Measurements from ENCODE around the gene TMED8.
"Not testable (repeated sequence)": the region's sequence is repeated elsewhere in the genome, so short reads cannot be mapped to it uniquely, and the experiment has no call there.

The TMED8 gene

DNA sequence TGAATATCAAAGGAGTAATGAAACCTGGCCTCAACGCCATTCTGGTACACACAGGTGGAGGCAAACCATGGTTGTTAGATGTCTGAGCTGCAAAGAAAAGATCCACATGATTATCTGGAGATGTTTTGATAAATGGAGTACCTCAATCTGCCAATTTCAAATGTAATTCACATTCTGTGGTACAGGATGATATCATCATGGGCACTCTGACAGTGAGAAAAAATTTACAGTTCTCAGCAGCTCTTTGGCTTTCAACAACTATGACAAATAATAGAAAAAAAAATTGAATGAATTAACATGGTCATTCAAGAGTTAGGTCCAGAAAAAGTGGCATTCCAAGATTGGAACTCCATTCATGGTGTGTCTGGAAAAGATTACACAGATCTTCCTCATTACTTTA lies 17.3 kb downstream of the TMED8 start:
- DNase-seq = no peak

DNA sequence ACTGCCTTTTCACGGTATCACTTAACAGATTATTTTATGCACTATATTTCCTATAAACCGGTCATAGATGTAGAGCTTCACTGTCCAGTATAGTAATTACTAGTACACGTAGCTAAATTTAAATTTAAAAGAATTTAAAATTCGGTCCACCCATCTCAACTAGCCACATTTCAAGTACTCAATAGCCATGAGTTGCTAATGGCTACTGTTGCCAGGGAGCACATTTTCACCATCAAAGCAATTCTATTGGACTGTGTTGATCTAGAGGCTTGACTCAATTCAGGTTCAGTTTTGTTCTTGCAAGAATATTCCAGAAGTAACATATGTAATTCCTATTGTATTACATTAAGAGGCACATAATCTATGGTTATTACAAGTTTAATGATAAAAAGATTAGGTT lies 20.0 kb downstream of the TMED8 start:
- DNase-seq = no peak

DNA sequence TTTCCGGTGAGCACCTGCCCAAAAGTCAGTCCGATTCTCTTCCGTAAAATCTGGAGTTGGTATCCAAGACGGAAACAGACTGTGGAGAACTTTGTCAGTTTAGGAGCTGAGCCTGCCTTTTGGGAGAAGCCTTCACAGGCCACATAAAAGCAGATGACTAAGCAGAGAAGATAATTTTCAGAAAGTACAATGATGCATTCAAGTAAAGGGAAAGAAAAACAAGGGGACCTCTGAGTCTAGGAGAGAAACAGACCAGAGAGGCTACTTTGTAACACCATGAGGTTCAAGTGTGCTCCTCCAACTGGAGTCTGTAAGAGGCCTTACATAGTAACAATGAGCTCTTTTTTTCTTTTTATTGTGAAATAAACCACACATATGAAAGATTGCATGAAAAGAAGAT lies 21.1 kb downstream of the TMED8 start:
- DNase-seq = no peak

DNA sequence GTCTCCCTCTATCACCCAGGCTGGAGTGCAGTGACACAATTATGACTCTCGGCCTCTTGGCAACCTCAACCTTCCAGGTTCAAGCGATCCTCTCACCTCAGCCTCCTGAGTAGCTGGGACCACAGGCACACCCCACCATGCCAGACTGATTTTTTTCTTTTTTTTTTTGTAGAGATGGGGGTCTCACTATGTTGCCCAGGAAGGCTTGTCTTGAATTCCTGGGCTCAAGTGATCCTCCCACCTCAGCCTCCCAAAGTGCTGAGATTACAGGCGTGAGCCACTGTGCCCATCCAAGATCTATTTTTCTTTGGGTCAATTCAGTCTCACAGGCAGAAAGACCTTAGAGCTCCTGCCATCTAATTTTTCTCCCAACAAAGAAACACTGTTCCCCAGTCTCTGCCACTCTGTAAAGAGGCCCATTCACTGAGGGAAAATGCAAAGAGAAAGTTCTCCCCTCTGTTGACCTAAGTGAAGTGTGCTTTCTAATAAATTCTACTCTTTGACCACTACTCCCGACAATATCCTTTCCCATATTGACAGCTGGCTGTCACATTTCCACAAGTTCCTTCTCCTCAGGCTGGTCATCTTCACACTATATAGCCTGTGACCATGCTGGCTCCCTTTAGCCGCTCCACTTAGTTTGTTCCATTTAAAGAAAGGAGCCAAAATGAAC lies 23.3 kb downstream of the TMED8 start:
- DNase-seq = no peak

- DNase-seq = no peak
Measured at GRCh38 chr14:77347751-77348150, 29.1 kb downstream of the TMED8 start.

DNA sequence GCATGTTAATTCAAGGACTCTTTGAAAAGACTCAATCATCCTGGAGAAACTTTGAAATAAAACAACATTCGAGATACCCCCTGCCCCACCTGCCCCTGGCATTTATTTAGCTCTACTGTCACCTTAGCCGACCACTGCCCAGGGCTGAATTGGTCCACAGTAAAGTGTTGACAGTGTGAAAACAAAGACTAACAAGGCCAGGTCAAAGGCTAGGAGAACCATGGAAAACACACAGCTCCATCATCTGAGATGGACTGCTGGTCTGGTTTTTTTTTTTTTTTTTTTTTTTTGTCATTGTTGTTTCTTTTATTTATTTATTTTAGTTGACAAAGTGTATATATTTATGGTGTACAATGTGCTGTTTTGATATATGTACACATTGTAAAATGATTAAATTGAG lies 30.4 kb downstream of the TMED8 start:
- no peak for DNase-seq

DNA sequence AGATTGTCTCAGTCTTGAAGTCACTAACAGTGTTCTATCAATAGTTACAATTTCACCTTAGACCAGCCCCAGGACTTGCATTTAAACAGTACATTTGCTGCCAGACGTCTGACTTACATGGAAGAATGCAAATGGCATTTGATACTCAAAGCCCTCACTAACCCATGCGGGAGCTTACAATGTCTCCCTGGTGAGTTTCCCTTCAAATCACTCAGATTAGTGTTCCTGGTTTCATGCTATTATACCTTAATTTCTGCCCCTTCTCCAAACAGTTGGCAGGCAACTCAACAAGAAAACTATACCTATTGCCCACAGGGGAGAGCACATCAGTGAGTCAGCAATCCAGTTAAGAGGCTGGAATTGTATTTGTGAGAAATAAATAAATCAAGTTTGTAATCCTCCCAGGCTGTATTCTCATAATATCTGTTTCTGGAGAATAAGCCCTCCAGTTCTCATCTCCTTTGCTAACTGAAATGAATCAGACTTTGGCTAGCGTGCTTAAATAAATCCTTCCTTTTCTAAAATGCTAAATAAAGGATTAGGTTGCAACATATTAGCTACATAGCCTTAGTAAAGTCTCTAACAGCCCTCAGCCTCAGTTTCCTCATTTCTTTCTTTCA lies 32.4 kb downstream of the TMED8 start:
- DNase-seq = no peak

DNA sequence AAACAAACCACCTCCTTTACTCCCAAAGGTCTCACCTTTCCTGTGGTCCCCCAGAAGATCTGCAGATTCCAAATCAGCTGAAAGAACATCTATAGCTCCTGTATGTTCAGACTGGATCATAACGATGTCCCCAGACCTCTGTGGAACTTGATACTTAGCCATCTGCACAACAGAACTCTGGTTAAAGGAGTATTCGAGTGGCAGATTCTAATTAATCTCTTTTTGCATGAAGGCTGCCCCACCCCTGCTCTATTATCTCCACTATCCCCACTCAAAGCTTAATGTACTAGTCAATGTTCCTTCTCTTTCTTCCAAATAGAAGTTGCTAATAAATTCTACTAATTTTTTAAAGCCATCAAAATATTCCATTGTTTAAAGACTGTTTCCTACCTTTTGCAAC lies 33.2 kb downstream of the TMED8 start:
- no peak for DNase-seq

- DNase-seq = no peak
Measured at GRCh38 chr14:77342726-77343397, 34.0 kb downstream of the TMED8 start.

GRCh38 chr14:77340389-77340788 lies 36.5 kb downstream of the TMED8 start:
- DNase-seq = no peak

DNA sequence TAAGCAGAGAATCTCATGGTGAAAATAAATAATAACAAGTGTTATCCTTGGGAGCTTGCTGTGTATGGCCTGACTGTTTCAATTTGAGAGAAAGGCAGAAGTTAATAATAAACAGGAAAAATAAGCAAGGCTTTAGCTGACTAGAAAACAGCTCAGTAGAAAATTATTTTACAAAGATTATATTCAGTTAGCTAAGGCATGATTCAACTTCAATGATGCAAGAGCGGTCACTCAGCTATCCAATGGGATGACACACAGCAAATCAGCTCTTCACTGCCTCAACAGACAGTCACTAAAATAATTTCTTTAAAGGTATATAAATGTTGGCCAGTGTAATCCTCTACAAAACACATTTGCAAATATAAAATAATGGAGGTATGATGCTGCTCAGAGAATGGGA lies 37.5 kb downstream of the TMED8 start:
- DNase-seq = no peak

- DNase-seq = no peak
Measured at GRCh38 chr14:77338302-77338701, 38.6 kb downstream of the TMED8 start.

GRCh38 chr14:77337880-77338279 lies 39.0 kb downstream of the TMED8 start:
- no peak for DNase-seq

GRCh38 chr14:77337255-77337654 lies 39.6 kb downstream of the TMED8 start:
- not testable (repeated sequence) for DNase-seq

- DNase-seq = no peak
Measured at GRCh38 chr14:77335576-77335975, 41.3 kb downstream of the TMED8 start.

GRCh38 chr14:77329872-77330271 lies 47.0 kb downstream of the TMED8 start:
- DNase-seq = no peak

DNA sequence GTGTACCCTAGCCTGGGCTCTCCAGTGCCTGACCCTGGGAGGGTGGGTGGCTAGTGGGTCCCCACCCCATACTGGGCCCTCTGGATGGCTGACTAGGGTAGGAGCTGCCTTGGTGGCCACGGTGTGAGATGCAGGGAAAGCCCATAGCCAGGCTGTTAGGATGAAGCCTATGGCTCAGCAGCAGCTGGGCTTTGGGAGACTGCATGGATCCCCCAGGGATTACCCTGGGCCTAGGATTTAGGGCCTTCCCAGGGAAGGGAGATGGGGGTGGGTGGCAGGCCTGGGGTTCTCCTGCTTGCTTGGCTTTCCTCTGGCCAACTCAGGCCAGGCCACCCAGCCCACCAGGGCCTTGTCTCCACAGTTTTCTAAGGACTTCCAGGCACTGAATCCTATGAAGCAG lies 49.8 kb downstream of the TMED8 start:
- no peak for DNase-seq

- no peak for DNase-seq
Measured at GRCh38 chr14:77325746-77326094, 51.2 kb downstream of the TMED8 start.

GRCh38 chr14:77324816-77325745 lies 51.8 kb downstream of the TMED8 start:
- no peak for DNase-seq

DNA sequence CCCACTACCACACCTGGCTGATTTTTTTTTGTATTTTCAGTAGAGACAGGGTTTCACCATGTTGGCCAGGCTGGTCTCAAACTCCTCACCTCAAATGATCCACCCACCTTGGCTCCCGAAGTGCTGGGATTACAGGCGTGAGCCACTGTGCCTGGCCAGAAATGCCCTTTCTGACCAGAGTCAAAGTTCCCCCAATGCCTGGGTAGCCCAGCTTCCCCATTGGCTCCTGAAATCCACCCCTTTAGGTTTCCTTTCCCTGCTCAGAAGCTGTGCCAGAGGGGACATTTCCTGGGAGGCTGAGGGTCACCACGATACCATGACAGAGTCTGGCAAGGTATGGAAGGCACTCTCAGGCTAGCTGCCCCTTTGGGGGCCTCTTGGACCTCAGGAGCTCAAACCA lies 52.6 kb downstream of the TMED8 start:
- DNase-seq = no peak

GRCh38 chr14:77323571-77323970 lies 53.3 kb downstream of the TMED8 start:
- DNase-seq = no peak

GRCh38 chr14:77322951-77323350 lies 53.9 kb downstream of the TMED8 start:
- DNase-seq = no peak

DNA sequence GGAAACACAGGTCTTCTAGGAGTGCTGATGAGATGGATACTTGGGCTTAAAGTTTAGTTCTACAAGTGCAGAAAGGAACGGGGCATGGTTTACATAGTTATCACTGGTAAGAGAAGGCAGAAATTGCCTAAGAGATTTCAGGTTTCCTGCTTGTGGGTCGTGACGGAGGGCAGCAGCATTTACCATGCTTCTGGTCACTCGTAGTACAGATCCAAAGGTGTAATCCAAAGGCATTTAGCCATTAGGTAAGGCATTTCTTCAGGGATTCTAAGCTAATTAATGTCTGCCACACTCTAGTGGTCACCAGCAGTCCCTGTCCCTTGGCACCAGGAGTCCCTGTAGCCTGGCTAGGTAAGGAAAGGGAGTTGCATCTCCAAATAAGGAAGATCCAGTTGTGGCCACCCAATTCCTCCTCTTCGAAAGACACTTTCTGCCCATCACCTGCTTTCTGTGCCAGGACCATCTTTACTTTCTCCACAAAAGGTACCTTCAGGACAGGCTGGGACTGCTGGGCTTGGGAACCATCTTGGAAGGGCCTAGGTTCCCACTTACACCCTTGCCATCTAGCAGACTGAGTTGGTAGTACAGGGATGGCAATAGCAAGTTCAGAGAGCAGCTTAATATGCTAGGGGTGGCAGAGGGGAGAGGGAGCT lies 54.5 kb downstream of the TMED8 start:
- DNase-seq = no peak

Measured in activated CD8-positive, alpha-beta memory T cell treated with anti-CD3 and anti-CD28 coated beads, Interleukin-2, amount 50 U/mL, for 4 hours (primary cell).